ENCODE measurements around the gene DUSP7.

DUSP7 gene

DNA sequence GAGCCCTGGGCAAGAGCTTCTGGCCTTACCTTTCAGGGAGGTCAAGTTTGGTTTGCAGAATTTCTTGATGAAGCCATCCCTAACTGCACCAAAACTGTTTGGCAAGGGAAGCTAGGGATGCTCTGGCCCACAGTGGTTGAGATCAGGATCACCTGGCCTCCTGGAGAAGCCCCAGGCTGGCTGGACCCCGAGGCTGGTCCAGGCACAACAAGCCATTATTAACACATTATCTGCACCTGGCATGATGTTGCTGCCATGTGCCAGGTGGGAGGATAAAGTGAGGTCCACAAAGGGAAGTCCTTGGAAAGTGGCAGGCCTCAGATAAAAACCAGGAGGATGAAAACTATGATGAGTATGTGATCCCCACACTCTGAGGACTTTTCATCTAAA is 35.9 kb upstream of the DUSP7 start:
- H2AFZ ChIP-seq (ENCODE audit: low read depth, low read length, severe bottlenecking), result no peak overlapping the region
- H3K36me3 ChIP-seq (ENCODE audit: low read length), result no peaks in the 10 kb centered on the region
- H3K4me2 ChIP-seq (ENCODE audit: low read depth, low read length, poor library complexity, severe bottlenecking), result no peak overlapping the region
- no peak overlapping the region for H3K4me3 ChIP-seq (ENCODE audit: insufficient read depth, low read length, poor library complexity, severe bottlenecking)
- no peak overlapping the region for H3K9ac ChIP-seq (ENCODE audit: low read length)
- H3K27ac ChIP-seq (ENCODE audit: low read depth, low read length), result no peak overlapping the region
- H3K27me3 ChIP-seq (ENCODE audit: low read length), result no peaks in the 10 kb centered on the region
- H3K79me2 ChIP-seq (ENCODE audit: insufficient read depth, low read length), result no peaks in the 10 kb centered on the region
- H3K9me3 ChIP-seq (ENCODE audit: insufficient read depth, low read length), result no peaks in the 10 kb centered on the region
- TF ChIP-seq, protein P1, sequence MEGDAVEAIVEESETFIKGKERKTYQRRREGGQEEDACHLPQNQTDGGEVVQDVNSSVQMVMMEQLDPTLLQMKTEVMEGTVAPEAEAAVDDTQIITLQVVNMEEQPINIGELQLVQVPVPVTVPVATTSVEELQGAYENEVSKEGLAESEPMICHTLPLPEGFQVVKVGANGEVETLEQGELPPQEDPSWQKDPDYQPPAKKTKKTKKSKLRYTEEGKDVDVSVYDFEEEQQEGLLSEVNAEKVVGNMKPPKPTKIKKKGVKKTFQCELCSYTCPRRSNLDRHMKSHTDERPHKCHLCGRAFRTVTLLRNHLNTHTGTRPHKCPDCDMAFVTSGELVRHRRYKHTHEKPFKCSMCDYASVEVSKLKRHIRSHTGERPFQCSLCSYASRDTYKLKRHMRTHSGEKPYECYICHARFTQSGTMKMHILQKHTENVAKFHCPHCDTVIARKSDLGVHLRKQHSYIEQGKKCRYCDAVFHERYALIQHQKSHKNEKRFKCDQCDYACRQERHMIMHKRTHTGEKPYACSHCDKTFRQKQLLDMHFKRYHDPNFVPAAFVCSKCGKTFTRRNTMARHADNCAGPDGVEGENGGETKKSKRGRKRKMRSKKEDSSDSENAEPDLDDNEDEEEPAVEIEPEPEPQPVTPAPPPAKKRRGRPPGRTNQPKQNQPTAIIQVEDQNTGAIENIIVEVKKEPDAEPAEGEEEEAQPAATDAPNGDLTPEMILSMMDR (IDR thresholded peaks at IDR 0.05; ENCODE audit: insufficient read depth, low read length, poor library complexity, severe bottlenecking), result no peak
- TF ChIP-seq EZH2phosphoT487 (conservative IDR thresholded peaks at IDR 0.05; ENCODE audit: low read length), result no peak
- H4K20me1 ChIP-seq (ENCODE audit: low read depth, low read length), result no peaks in the 10 kb centered on the region
- H3K9me2 ChIP-seq (replicated peaks; ENCODE audit: insufficient read depth, low read length), result no peaks in the 10 kb centered on the region
- H3F3A ChIP-seq (ENCODE audit: insufficient read depth), result no peaks in the 10 kb centered on the region

DNA sequence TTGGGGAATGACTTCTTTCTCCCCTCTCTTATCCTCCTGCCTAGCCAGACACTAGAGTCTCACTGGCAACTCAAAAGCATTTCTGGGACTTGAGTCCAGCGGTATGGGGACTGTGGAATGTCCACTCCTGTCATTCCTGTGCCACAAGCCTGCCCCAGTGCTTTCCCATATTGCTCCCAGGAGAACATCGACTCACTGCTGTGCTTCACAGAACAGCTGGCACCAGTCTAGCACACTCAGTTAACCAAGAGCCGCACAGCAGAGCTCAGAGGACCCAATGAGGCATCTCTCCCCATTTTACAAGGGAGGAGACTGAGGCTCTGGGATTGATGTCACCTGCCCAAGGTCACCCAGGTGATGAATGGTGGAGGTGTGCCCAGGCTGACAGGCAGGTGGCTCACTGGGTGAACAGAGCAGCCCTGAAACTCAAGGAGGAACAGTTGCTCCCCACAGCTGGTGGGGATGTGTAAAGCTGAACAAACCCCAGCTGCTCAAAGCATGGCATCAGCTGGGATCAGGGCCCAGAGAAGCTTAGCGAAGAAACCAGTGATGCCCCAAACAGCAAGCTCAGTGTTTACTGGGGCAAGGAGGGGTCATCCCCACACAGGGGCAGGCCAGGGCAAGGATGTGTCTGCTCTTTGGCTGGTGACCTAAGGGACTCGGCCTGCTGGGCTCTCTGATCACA is 35.4 kb upstream of the DUSP7 start:
- no peak overlapping the region for H3K9ac ChIP-seq (ENCODE audit: low read length)
- H4K20me1 ChIP-seq (ENCODE audit: low read depth, low read length), result no peaks in the 10 kb centered on the region
- TF ChIP-seq, protein P1 (IDR thresholded peaks at IDR 0.05; ENCODE audit: insufficient read depth, low read length, poor library complexity, severe bottlenecking), result no peak
- no peak for TF ChIP-seq EZH2phosphoT487 (conservative IDR thresholded peaks at IDR 0.05; ENCODE audit: low read length)
- H3K4me3 ChIP-seq (ENCODE audit: insufficient read depth, low read length, poor library complexity, severe bottlenecking), result no peak overlapping the region
- no peaks in the 10 kb centered on the region for H3K79me2 ChIP-seq (ENCODE audit: insufficient read depth, low read length)
- H3K9me2 ChIP-seq (replicated peaks; ENCODE audit: insufficient read depth, low read length), result no peaks in the 10 kb centered on the region
- H3K4me2 ChIP-seq (ENCODE audit: low read depth, low read length, poor library complexity, severe bottlenecking), result no peak overlapping the region
- H3K27ac ChIP-seq (ENCODE audit: low read depth, low read length), result no peak overlapping the region
- H3K36me3 ChIP-seq (ENCODE audit: low read length), result no peaks in the 10 kb centered on the region
- no peak overlapping the region for H2AFZ ChIP-seq (ENCODE audit: low read depth, low read length, severe bottlenecking)
- H3K27me3 ChIP-seq (ENCODE audit: low read length), result no peaks in the 10 kb centered on the region
- no peaks in the 10 kb centered on the region for H3K9me3 ChIP-seq (ENCODE audit: insufficient read depth, low read length)
- H3F3A ChIP-seq (ENCODE audit: insufficient read depth), result no peaks in the 10 kb centered on the region

DNA sequence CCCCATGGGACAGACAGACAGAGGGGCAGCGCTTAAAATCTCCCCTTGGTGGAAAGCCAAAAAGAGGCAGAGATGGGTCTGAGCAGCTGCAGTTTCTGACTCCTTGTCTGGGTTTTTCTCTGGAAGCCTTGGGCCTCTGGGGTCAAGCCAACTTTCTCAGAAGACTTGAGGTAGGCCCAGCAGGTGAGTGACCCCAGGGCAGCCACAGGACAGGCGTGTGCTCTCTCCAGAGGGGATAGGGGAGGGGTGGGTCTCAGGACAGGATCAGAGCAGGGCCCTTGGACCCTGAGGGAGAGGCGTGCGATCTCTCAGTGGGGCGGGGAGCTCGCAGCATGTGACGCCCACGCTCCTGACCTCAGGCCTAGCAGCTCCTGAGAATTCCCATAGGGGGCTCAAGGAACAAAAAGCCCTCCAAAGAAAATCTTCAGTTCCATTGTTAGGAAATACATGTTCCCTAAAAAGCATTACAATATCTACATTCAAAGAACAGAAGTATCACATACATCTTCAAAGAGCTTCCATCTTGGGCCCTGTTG is 34.6 kb upstream of the DUSP7 start:
- Histone ChIP-seq H2AFZ (ENCODE audit: low read depth, low read length, severe bottlenecking) (no peak overlapping the region), H3K9me2 (replicated peaks; ENCODE audit: insufficient read depth, low read length) (no peaks in the 10 kb centered on the region), H3K9me3 (ENCODE audit: insufficient read depth, low read length) (no peaks in the 10 kb centered on the region), H3K79me2 (ENCODE audit: insufficient read depth, low read length) (no peaks in the 10 kb centered on the region), H4K20me1 (ENCODE audit: low read depth, low read length) (no peaks in the 10 kb centered on the region), H3K36me3 (ENCODE audit: low read length) (no peaks in the 10 kb centered on the region), H3K27me3 (ENCODE audit: low read length) (no peaks in the 10 kb centered on the region), H3K9ac (ENCODE audit: low read length) (no peak overlapping the region), H3F3A (ENCODE audit: insufficient read depth) (no peaks in the 10 kb centered on the region), H3K27ac (ENCODE audit: low read depth, low read length) (no peak overlapping the region), H3K4me2 (ENCODE audit: low read depth, low read length, poor library complexity, severe bottlenecking) (no peak overlapping the region), H3K4me3 (ENCODE audit: insufficient read depth, low read length, poor library complexity, severe bottlenecking) (no peak overlapping the region)
- TF ChIP-seq EZH2phosphoT487 (conservative IDR thresholded peaks at IDR 0.05; ENCODE audit: low read length), result no peak
- TF ChIP-seq, protein P1 (IDR thresholded peaks at IDR 0.05; ENCODE audit: insufficient read depth, low read length, poor library complexity, severe bottlenecking), result no peak

All from SU-DHL-6 (cell line).